Measurements from ENCODE around the gene RPL14. TPM values are rescaled to one million over a fixed set of nuclear protein-coding genes. Genes with fewer than 3 reads are reported as not detected.

The RPL14 gene
- total RNA-seq, 2 experiments from 2014 or later, result 3,546 to 3,721 TPM

DNA sequence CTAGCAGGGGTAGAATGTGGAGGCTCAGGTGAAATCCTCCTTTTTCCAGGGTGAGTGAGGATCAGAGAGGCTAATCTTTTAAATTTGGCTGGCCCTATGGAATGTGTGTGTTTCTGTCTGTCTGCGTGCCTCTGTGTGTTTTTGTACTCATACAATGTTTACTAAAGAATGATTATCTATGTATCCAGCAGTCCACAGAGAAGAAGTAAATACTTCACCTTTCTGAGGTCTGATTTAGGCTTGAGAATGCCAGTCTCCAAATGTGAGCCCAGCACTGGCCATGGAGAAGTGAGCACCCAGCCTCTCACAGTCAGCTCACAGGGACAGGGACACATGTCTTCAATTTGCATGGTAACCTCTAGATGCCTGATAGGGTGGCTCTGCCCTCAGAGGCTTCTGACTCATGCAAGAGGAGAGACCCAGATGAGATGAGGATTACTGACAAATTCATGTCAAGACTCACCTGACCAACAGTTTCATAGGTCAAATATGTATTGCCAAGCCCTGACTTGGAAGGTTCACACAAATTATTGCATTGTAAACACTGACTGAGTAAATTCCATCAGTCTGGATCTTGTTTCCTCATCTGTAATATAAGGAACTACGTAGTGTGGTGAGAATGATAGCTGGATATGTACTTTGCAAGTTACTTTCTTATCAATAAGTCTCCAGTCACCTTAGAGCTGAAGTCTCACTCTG lies 39.1 kb upstream of the RPL14 start:
- H3K27me3 Mint-ChIP-seq, result peaks cover 5% of the 10 kb centered on the region

GRCh38 chr3:40422861-40423260 lies 34.3 kb upstream of the RPL14 start:
- intact Hi-C loops (cut with DNase I, micrococcal nuclease), result no loop called here
- H3K4me1 Mint-ChIP-seq (ENCODE audit: low read depth), result peaks cover 8% of the 10 kb centered on the region
- H3K27me3 ChIP-seq (ENCODE audit: control insufficient read depth in 1 of 2, insufficient read depth in 2 of 2, low read length in 2 of 2), result no peaks in the 10 kb centered on the region
- peaks cover 4% of the 10 kb centered on the region for H3K27me3 Mint-ChIP-seq
- H3K9me3 ChIP-seq (ENCODE audit: control insufficient read depth in 1 of 2, insufficient read depth in 1 of 2, low read length in 2 of 2), result no peaks in the 10 kb centered on the region
- TF ChIP-seq CTCF (IDR thresholded peaks at IDR 0.05), result no peak
- H3K36me3 ChIP-seq (ENCODE audit: insufficient read depth, low read length), result no peaks in the 10 kb centered on the region
- ChIA-PET CTCF (no interaction called here), POLR2A (no interaction called here)
- H3K27ac ChIP-seq (ENCODE audit: low read depth in 1 of 2, low read length in 2 of 2), result no peak overlapping the region
- no peaks in the 10 kb centered on the region for H3K9me3 Mint-ChIP-seq
- no peak for ATAC-seq (ENCODE audit: poor library complexity)
- no peak for DNase-seq
- H3K4me3 ChIP-seq (ENCODE audit: low read length), result no peak overlapping the region
- no peak overlapping the region for H3K27ac Mint-ChIP-seq
- peaks cover 29% of the 10 kb centered on the region for H3K36me3 Mint-ChIP-seq (ENCODE audit: low read depth)
- H3K4me3 Mint-ChIP-seq, result no peak overlapping the region
- H3K4me1 ChIP-seq (ENCODE audit: insufficient read depth, low read length), result no peaks in the 10 kb centered on the region

More for the DNA sequence above, 39.1 kb upstream of the RPL14 start:
- Mint-ChIP-seq H3K4me3 (no peak overlapping the region), H3K36me3 (ENCODE audit: low read depth) (peaks cover 15% of the 10 kb centered on the region), H3K27ac (no peak overlapping the region), H3K9me3 (no peaks in the 10 kb centered on the region), H3K4me1 (ENCODE audit: low read depth) (peaks cover 5% of the 10 kb centered on the region)
- H3K36me3 ChIP-seq (ENCODE audit: insufficient read depth, low read length), result no peaks in the 10 kb centered on the region
- ChIA-PET POLR2A (no interaction called here), CTCF (no interaction called here)
- no peak overlapping the region for H3K4me3 ChIP-seq (ENCODE audit: low read length)
- no peaks in the 10 kb centered on the region for H3K4me1 ChIP-seq (ENCODE audit: insufficient read depth, low read length)
- ATAC-seq (ENCODE audit: poor library complexity) (no peak), DNase-seq (no peak)
- no peak overlapping the region for H3K27ac ChIP-seq (ENCODE audit: low read depth in 1 of 2, low read length in 2 of 2)
- no peaks in the 10 kb centered on the region for H3K27me3 ChIP-seq (ENCODE audit: control insufficient read depth in 1 of 2, insufficient read depth in 2 of 2, low read length in 2 of 2)
- TF ChIP-seq CTCF (IDR thresholded peaks at IDR 0.05), result no peak
- no peaks in the 10 kb centered on the region for H3K9me3 ChIP-seq (ENCODE audit: control insufficient read depth in 1 of 2, insufficient read depth in 1 of 2, low read length in 2 of 2)
- intact Hi-C loops (cut with DNase I, micrococcal nuclease), result no loop called here

DNA sequence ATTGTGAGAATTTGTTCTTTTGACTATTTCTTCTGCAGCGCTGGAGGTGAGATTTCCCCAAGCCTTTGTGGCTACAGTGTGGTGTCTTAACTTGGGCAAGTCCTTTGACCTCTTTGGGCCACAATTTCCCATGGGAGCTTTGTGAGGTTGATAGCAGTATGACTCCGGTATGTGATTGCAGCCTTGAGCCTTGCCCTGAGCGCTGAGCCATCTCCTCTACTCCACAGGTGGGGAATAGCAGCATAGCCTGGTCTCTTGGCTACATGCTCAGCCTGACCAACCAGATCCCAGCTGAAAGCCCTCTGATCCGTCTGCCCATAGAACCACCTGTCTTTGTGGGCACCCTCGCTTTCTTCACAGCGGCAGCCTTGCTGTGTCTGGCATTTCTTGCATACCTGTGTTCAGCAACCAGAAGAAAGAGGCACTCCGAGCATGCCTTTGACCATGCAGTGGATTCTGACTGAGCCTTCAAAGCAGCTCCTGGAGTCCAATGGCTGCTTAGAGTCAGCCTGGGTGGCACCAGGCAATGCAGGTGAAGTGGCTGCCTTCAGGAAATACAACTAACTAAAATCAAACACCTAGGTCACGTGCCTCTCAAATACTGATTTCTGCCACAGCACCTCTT lies 30.0 kb upstream of the RPL14 start:
- no peaks in the 10 kb centered on the region for H3K9me3 Mint-ChIP-seq
- H3K27me3 Mint-ChIP-seq, result peaks cover 8% of the 10 kb centered on the region
- no peaks in the 10 kb centered on the region for H3K27me3 ChIP-seq (ENCODE audit: control insufficient read depth in 1 of 2, insufficient read depth in 2 of 2, low read length in 2 of 2)
- no peaks in the 10 kb centered on the region for H3K36me3 ChIP-seq (ENCODE audit: insufficient read depth, low read length)
- H3K4me3 ChIP-seq (ENCODE audit: low read length), result no peak overlapping the region
- ChIA-PET POLR2A (no interaction called here), CTCF (no interaction called here)
- H3K27ac Mint-ChIP-seq, result no peak overlapping the region
- H3K4me1 Mint-ChIP-seq (ENCODE audit: low read depth), result peaks cover 8% of the 10 kb centered on the region
- intact Hi-C loops (cut with DNase I, micrococcal nuclease), result no loop called here
- no peak overlapping the region for H3K27ac ChIP-seq (ENCODE audit: low read depth in 1 of 2, low read length in 2 of 2)
- peaks cover 24% of the 10 kb centered on the region for H3K36me3 Mint-ChIP-seq (ENCODE audit: low read depth)
- no peak overlapping the region for H3K4me3 Mint-ChIP-seq
- no peak for DNase-seq
- no peak for TF ChIP-seq CTCF (IDR thresholded peaks at IDR 0.05)
- no peaks in the 10 kb centered on the region for H3K9me3 ChIP-seq (ENCODE audit: control insufficient read depth in 1 of 2, insufficient read depth in 1 of 2, low read length in 2 of 2)
- no peaks in the 10 kb centered on the region for H3K4me1 ChIP-seq (ENCODE audit: insufficient read depth, low read length)
- ATAC-seq (ENCODE audit: poor library complexity), result no peak

All from CD4-positive, alpha-beta T cell (primary cell).